Adrenal gland (tissue), 5 donors: ENCODE measurements around the gene RGPD3.
"Not testable (repeated sequence)": the region's sequence is repeated elsewhere in the genome, so short reads cannot be mapped to it uniquely, and the experiment has no call there.

ENCODE experiments used
- CTCF ChIP-seq, 6 experiments: fragments of 450-650 bp in 4 of 6; fragments of 200-600 bp in 2 of 6; sonication (generic) in 1 of 6; IDR thresholded peaks; 1 replicate in 5 of 6; 2 replicates in 1 of 6; pipeline versions ENCODE4 v1.5.1 to v1.8.0; 2016 to 2021; ENCODE audit warnings: antibody characterized with exemption in 6 of 6, mild to moderate bottlenecking in 2 of 6, moderate library complexity in 1 of 6
- POLR2A ChIP-seq, 2 donors: fragments of 450-650 bp; IDR thresholded peaks; one replicate each; pipeline ENCODE4 v1.6.1; 2017; ENCODE audit warnings: antibody characterized with exemption in 2 of 2, mild to moderate bottlenecking in 2 of 2, moderate library complexity in 1 of 2
- donor health status: DM: no; HTN: no; CAD: no.

- TF ChIP-seq CTCF, POLR2A (IDR thresholded peaks at IDR 0.05): not testable (repeated sequence)
Observed at GRCh38 chr2:106379567-106379966, 88.6 kb downstream of the RGPD3 start.
